Neural progenitor cell (in vitro differentiated cells): ENCODE measurements around the gene NAGS.
"Not testable (repeated sequence)": the region's sequence is repeated elsewhere in the genome, so short reads cannot be mapped to it uniquely, and the experiment has no call there.

Source experiments
- CTCF ChIP-seq: fragments of 200-600 bp; sonication (generic); IDR thresholded peaks from 2 replicates; pipeline ENCODE4 v1.5.1; 2017; ENCODE audit warnings: antibody characterized with exemption, mild to moderate bottlenecking
- EZH2 ChIP-seq: fragments of 200-600 bp; sonication (generic); IDR thresholded peaks from 2 replicates; pipeline ENCODE4 v1.6.1; 2017; ENCODE audit warnings: antibody characterized with exemption, mild to moderate bottlenecking, moderate library complexity

- TF ChIP-seq CTCF, EZH2: not testable (repeated sequence)
Observed at GRCh38 chr17:43961292-43961691, 43.1 kb upstream of the NAGS start.
